GM12872 (cell line): Measurements from ENCODE around the gene LARGE1.

Experiments used
- TF ChIP-seq, protein P1 (sequence below): IDR thresholded peaks from 3 replicates; pipeline ENCODE4 v1.5.1; 2011; ENCODE audit warnings: low read depth, mild to moderate bottlenecking, low read length, moderate library complexity; ENCODE audit not compliant: insufficient read depth

Gene LARGE1

DNA sequence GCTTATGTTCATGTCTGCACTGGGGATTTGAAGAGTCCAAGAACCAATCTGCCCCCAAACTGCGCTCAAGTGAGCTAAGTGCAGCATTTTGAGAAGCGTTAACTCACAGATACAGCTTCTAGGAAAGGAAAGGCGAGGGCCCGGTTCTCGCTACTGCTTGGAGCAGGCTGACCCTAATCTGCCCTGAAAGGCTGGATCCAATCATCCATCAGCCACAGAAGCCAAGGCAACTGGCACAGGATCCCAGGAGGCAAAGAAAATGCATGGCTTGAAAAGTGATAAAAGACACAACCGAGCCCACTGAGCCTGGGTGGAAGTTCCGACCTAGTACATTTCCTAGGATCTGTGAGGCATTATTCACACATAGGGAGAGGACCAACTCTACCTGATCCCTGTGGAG is 174.8 kb downstream of the LARGE1 start:
- TF ChIP-seq, protein P1, sequence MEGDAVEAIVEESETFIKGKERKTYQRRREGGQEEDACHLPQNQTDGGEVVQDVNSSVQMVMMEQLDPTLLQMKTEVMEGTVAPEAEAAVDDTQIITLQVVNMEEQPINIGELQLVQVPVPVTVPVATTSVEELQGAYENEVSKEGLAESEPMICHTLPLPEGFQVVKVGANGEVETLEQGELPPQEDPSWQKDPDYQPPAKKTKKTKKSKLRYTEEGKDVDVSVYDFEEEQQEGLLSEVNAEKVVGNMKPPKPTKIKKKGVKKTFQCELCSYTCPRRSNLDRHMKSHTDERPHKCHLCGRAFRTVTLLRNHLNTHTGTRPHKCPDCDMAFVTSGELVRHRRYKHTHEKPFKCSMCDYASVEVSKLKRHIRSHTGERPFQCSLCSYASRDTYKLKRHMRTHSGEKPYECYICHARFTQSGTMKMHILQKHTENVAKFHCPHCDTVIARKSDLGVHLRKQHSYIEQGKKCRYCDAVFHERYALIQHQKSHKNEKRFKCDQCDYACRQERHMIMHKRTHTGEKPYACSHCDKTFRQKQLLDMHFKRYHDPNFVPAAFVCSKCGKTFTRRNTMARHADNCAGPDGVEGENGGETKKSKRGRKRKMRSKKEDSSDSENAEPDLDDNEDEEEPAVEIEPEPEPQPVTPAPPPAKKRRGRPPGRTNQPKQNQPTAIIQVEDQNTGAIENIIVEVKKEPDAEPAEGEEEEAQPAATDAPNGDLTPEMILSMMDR, result no peak

GRCh38 chr22:33743756-33744155 is 176.5 kb downstream of the LARGE1 start:
- TF ChIP-seq, protein P1, result no peak

DNA sequence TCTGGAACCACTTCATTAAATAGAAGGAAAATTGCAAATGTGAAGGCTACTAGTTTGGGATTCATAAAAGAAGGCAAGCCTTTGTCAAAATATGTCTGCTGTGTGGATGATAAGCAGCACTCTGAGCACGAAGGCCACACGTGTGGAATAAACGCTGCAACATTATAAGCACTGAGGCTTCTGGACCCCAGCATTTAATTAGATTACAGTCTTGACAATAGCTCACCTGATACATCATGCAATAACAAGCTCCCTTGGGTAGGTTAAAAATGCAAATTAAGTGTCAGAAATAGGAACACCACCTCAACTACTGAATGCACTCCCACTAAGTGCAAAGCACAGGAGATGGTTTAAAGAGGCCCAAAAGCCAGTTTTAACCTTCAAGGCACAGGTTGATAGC is 179.3 kb downstream of the LARGE1 start:
- TF ChIP-seq, protein P1, result no peak

DNA sequence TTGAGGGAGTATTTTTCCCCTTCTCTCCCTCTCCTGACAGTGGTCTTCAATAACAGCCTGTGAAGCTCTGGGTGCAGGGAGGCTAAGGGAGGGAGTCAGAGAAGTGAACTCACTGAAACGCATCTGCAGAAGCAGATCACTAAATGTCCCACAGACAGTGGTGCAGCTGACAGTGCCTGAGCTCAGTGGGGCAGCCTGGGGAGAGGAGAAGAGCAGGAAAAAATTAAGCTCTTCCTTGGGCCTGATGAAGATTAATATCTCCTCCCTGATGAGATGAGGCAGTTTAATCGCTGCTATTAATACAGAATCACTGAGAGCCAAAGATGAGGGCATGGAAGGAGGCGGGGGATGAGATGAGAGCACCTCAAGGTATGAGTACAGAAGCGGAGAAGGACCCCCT is 180.8 kb downstream of the LARGE1 start:
- TF ChIP-seq, protein P1, result no peak

DNA sequence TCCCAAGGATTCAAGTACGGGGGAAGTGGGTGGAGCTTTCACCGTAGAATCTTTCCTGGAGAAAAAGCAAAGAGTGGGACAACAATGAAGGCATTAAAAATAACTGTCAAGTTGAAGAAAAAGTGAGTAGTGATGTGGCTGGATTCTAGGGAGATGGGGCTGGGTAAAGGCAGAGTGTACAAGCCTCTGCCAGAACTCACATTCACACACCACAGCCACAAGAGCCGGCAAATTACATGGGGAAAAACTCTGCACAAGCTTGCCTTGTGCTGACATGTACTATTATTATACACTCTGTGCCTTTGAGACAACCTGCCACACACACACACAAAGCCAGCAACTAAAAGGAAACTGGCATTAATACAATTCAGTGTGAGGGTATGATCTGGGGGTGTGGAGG is 182.6 kb downstream of the LARGE1 start:
- TF ChIP-seq, protein P1, result no peak

GRCh38 chr22:33735978-33736377 is 184.3 kb downstream of the LARGE1 start:
- TF ChIP-seq, protein P1, result no peak

- TF ChIP-seq, protein P1, result no peak
These were observed 191.4 kb downstream of the LARGE1 start for GRCh38 chr22:33728847-33729246.

DNA sequence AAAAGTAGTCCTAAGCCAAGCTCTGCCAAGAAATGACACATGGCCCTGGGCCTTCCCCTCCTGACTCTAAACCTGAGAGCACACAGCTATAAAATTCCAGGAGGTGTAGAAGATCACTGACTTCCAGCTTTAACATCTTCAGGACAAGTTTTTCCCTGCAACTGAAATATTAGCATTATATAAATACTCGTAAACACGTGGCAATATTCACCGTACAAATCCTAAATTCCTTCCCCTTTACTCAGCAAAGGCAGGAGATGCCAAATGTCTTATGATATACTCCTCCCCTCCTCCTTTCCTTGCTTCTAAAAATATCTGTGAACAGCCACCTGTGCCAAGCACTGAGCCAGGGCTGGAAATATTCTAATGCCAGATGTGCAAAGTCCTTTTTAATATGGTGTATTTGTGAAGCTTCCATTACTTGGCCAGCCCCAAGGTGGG is 194.0 kb downstream of the LARGE1 start:
- TF ChIP-seq, protein P1, result no peak
